Measurements from ENCODE around the gene RIN1. TPM values are rescaled to one million over a fixed set of nuclear protein-coding genes. Genes with fewer than 3 reads are reported as not detected.
"Not testable (repeated sequence)": the region's sequence is repeated elsewhere in the genome, so short reads cannot be mapped to it uniquely, and the experiment has no call there.

The RIN1 gene
- total RNA-seq, 2 donors from 2014 or later: 1.8 to 2.8 TPM

- H3K4me3 Mint-ChIP-seq: peak overlapping the region in 1 of 2 donors; percentile 50
- no peak overlapping the region for H3K27ac Mint-ChIP-seq
- no peaks in the 10 kb centered on the region for H3K36me3 Mint-ChIP-seq (ENCODE audit: insufficient read depth in 2 of 2)
- ATAC-seq (replicated peaks in 1 of 2) (peak; percentile 16 to 22), DNase-seq (peak in 1 of 2 donors; percentile 34)
- H3K9me3 Mint-ChIP-seq: no peaks in the 10 kb centered on the region
- H3K27me3 Mint-ChIP-seq (ENCODE audit: low read depth): no peaks in the 10 kb centered on the region
- peaks cover 44% of the 10 kb centered on the region for H3K4me1 Mint-ChIP-seq (ENCODE audit: low read depth)
These were observed 9.7 kb downstream of the RIN1 start for GRCh38 chr11:66326261-66327111.

GRCh38 chr11:66325263-66325671, 11.0 kb downstream of the RIN1 start:
- DNase-seq: no peak
- peaks cover 0 to 1% of the 10 kb centered on the region in 2 donors for H3K36me3 Mint-ChIP-seq (ENCODE audit: insufficient read depth in 2 of 2)
- no peak for ATAC-seq (replicated peaks in 1 of 2)
- no peaks in the 10 kb centered on the region for H3K27me3 Mint-ChIP-seq (ENCODE audit: low read depth)
- H3K9me3 Mint-ChIP-seq: peaks cover 0 to 1% of the 10 kb centered on the region in 2 donors
- peaks cover 44% of the 10 kb centered on the region for H3K4me1 Mint-ChIP-seq (ENCODE audit: low read depth)
- no peak overlapping the region for H3K4me3 Mint-ChIP-seq
- H3K27ac Mint-ChIP-seq: no peak overlapping the region

- no peak for ATAC-seq (replicated peaks in 1 of 2)
- Mint-ChIP-seq H3K4me1 (ENCODE audit: low read depth) (peaks cover 44% of the 10 kb centered on the region), H3K27ac (no peak overlapping the region), H3K4me3 (no peak overlapping the region), H3K36me3 (ENCODE audit: insufficient read depth in 2 of 2) (peaks cover 0 to 2% of the 10 kb centered on the region in 2 donors), H3K9me3 (peaks cover 0 to 2% of the 10 kb centered on the region in 2 donors), H3K27me3 (ENCODE audit: low read depth) (no peaks in the 10 kb centered on the region)
- DNase-seq: no peak
These were observed 11.6 kb downstream of the RIN1 start for GRCh38 chr11:66324664-66325063.

DNA sequence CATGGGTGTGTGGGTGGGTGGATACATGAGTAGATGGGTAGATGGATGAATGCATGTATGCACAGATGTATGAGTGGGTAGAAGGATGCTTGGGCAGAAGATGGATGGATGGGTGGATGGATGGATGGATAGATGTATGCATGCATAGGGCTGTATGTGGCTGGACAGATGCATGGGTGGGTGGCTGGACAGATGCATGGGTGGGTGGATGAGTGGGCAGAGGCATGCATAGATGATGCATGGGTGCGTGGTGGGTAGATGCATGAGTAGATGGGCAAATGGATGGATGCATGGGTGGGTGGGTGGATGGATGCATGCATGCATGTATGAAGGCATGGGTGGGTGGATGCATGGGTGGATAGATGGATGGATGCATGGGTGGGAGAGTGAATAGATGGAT, 12.6 kb downstream of the RIN1 start:
- DNase-seq (no peak), ATAC-seq (replicated peaks in 1 of 2) (no peak)
- Mint-ChIP-seq H3K9me3 (peaks cover 0 to 2% of the 10 kb centered on the region in 2 donors), H3K4me1 (ENCODE audit: low read depth) (peaks cover 48% of the 10 kb centered on the region), H3K27ac (no peak overlapping the region), H3K36me3 (ENCODE audit: insufficient read depth in 2 of 2) (peaks cover 0 to 2% of the 10 kb centered on the region in 2 donors), H3K27me3 (ENCODE audit: low read depth) (no peaks in the 10 kb centered on the region), H3K4me3 (no peak overlapping the region)

DNA sequence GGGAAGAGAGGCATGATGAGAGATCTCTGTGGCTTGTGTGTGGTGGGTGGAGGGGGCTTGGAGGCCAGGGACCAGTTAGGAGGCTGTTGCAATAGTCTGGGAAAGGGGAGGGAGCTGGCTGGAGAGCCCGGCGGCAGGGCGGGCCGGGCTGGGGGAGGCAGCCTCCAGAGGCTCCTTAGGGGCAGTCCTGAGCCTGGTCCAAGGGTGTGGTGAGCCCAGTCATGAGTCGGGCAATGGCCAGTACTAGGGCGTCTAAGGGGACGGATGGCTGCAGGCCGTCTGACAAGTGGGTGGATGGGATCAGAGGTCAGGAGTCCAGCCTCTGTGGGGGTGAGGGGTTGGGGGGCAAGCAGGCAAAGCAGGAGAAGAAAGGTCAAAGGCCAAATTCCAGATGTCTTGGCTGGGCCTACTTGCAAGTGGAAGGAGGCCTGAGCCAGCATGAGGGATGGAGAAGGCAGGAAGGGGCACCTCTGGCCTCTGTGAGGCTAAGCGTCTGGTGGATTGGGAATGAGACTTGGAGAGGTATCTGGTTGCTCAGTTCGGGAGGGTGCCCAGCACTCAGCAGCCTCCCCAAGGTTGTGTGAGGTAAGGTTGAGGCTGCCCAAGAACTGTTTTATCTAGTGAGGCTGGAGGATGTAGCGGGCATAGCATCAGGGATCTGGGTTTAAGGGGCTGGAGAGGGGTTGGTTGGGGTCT, 13.4 kb downstream of the RIN1 start:
- H3K27me3 Mint-ChIP-seq (ENCODE audit: low read depth): no peaks in the 10 kb centered on the region
- no peak overlapping the region for H3K27ac Mint-ChIP-seq
- H3K36me3 Mint-ChIP-seq (ENCODE audit: insufficient read depth in 2 of 2): peaks cover 0 to 2% of the 10 kb centered on the region in 2 donors
- ATAC-seq (replicated peaks in 1 of 2): no peak
- DNase-seq: no peak
- H3K4me1 Mint-ChIP-seq (ENCODE audit: low read depth): peaks cover 48% of the 10 kb centered on the region
- H3K9me3 Mint-ChIP-seq: peaks cover 0 to 2% of the 10 kb centered on the region in 2 donors
- no peak overlapping the region for H3K4me3 Mint-ChIP-seq

GRCh38 chr11:66321606-66322005, 14.6 kb downstream of the RIN1 start:
- Mint-ChIP-seq H3K36me3 (ENCODE audit: insufficient read depth in 2 of 2) (peaks cover 0 to 2% of the 10 kb centered on the region in 2 donors), H3K27me3 (ENCODE audit: low read depth) (no peaks in the 10 kb centered on the region), H3K4me3 (no peak overlapping the region), H3K9me3 (peaks cover 0 to 2% of the 10 kb centered on the region in 2 donors), H3K4me1 (ENCODE audit: low read depth) (peaks cover 46% of the 10 kb centered on the region), H3K27ac (no peak overlapping the region)
- DNase-seq: no peak
- ATAC-seq (replicated peaks in 1 of 2): no peak

- not testable (repeated sequence) for H3K27me3 Mint-ChIP-seq (ENCODE audit: low read depth); H3K4me3 Mint-ChIP-seq; H3K36me3 Mint-ChIP-seq (ENCODE audit: insufficient read depth in 2 of 2); H3K9me3 Mint-ChIP-seq; ATAC-seq (replicated peaks in 1 of 2); DNase-seq; H3K27ac Mint-ChIP-seq
- H3K4me1 Mint-ChIP-seq (ENCODE audit: low read depth): peaks cover 43% of the 10 kb centered on the region
These were observed 15.5 kb downstream of the RIN1 start for GRCh38 chr11:66320748-66321147.

DNA sequence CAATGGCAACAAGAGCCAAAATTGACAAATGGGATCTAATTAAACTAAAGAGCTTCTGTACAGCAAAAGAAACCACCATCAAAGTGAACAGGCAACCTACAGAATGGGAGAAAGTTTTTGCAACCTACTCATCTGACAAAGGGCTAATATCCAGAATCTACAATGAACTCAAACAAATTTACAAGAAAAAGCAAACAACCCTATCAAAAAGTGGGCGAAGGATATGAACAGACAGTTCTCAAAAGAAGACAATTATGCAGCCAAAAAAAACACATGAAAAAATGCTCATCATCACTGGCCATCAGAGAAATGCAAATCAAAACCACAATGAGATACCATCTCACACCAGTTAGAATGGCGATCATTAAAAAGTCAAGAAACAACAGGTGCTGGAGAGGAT, 15.9 kb downstream of the RIN1 start:
- H3K27me3 Mint-ChIP-seq (ENCODE audit: low read depth); DNase-seq; H3K4me3 Mint-ChIP-seq; H3K27ac Mint-ChIP-seq; ATAC-seq (replicated peaks in 1 of 2); H3K36me3 Mint-ChIP-seq (ENCODE audit: insufficient read depth in 2 of 2); H3K9me3 Mint-ChIP-seq: not testable (repeated sequence)
- peaks cover 44% of the 10 kb centered on the region for H3K4me1 Mint-ChIP-seq (ENCODE audit: low read depth)

DNA sequence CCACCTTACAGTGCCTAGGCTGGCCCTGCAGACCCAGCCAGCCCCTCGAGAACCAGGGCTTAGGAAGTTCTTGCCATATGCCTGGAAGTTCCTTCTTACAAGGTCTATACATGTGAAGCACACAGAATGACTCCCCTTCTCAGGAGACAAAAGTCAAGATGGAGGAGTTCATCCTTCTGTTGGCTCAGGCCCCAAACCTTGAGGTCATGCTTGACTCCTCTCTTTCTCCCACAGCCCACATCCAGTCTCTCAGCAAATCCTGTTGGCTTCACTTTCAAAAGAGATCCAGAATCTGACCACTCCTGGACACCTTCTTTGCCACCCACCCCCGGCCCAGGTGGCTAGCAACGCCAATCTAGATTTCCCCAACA, 17.6 kb downstream of the RIN1 start:
- DNase-seq (no peak), ATAC-seq (replicated peaks in 1 of 2) (no peak)
- peaks cover 0 to 2% of the 10 kb centered on the region in 2 donors for H3K9me3 Mint-ChIP-seq
- peaks cover 51% of the 10 kb centered on the region for H3K4me1 Mint-ChIP-seq (ENCODE audit: low read depth)
- peak overlapping the region; percentile 4 to 75 for H3K4me3 Mint-ChIP-seq
- peaks cover 0 to 2% of the 10 kb centered on the region in 2 donors for H3K36me3 Mint-ChIP-seq (ENCODE audit: insufficient read depth in 2 of 2)
- H3K27ac Mint-ChIP-seq: peak overlapping the region; percentile 7
- H3K27me3 Mint-ChIP-seq (ENCODE audit: low read depth): no peaks in the 10 kb centered on the region

- DNase-seq: peak; percentile 60 to 66
- Mint-ChIP-seq H3K4me1 (ENCODE audit: low read depth) (peaks cover 53% of the 10 kb centered on the region), H3K36me3 (ENCODE audit: insufficient read depth in 2 of 2) (peaks cover 0 to 2% of the 10 kb centered on the region in 2 donors)
These were observed 18.3 kb downstream of the RIN1 start for GRCh38 chr11:66317723-66318599.

DNA sequence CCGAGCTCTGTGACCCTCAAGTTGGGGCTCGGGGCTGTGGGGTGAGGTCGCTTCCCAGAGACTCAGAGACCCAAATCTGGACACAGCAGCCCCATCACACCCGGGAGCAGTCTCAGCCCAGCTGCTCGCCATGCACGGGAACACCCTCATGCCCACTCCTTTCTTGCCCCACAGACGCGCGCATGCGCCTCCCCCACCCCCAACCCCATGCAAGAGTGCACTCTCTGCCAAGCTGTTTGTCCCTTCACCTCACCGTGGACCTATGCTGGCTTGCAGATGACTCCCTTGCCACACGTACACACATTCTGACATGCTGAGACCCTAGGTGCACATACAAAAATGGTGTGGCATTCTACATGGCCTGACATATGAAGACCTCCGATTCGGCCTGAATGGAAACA, 18.9 kb downstream of the RIN1 start:
- Mint-ChIP-seq H3K27ac (peak overlapping the region; percentile 52), H3K27me3 (ENCODE audit: low read depth) (no peaks in the 10 kb centered on the region), H3K9me3 (peaks cover 0 to 2% of the 10 kb centered on the region in 2 donors), H3K4me1 (ENCODE audit: low read depth) (peaks cover 53% of the 10 kb centered on the region), H3K36me3 (ENCODE audit: insufficient read depth in 2 of 2) (peaks cover 0 to 2% of the 10 kb centered on the region in 2 donors), H3K4me3 (peak overlapping the region; percentile 63 to 75)
- DNase-seq: peak; percentile 50 to 52
- peak; percentile 8 to 10 for ATAC-seq (replicated peaks in 1 of 2)

More at GRCh38 chr11:66317723-66318599, 18.3 kb downstream of the RIN1 start:
- no peaks in the 10 kb centered on the region for H3K27me3 Mint-ChIP-seq (ENCODE audit: low read depth)
- H3K9me3 Mint-ChIP-seq: peaks cover 0 to 2% of the 10 kb centered on the region in 2 donors
- peak overlapping the region; percentile 63 to 75 for H3K4me3 Mint-ChIP-seq
- H3K27ac Mint-ChIP-seq: peak overlapping the region; percentile 52
- peak; percentile 75 to 78 for ATAC-seq (replicated peaks in 1 of 2)

GRCh38 chr11:66316849-66317251, 19.4 kb downstream of the RIN1 start, which contains the start of gene CD248:
Gene CD248 (minus strand): TSS chr11:66317044. CDS start chr11:66317027, 17 bp downstream.
- H3K4me3 Mint-ChIP-seq: peak within 1 kb of the TSS; percentile 63 to 75
- H3K36me3 Mint-ChIP-seq (ENCODE audit: insufficient read depth in 2 of 2): peaks cover 0 to 2% of the 10 kb centered on the region in 2 donors
- peak within 1 kb of the TSS; percentile 52 for H3K27ac Mint-ChIP-seq
- H3K4me1 Mint-ChIP-seq (ENCODE audit: low read depth): peaks cover 55% of the 10 kb centered on the region
- peaks cover 0 to 2% of the 10 kb centered on the region in 2 donors for H3K9me3 Mint-ChIP-seq
- no peaks in the 10 kb centered on the region for H3K27me3 Mint-ChIP-seq (ENCODE audit: low read depth)
- DNase-seq (peak in 1 of 2 donors; percentile 31), ATAC-seq (replicated peaks in 1 of 2) (no peak)
